ENCODE results near the gene TOMM20. TPM values are rescaled to one million over a fixed set of nuclear protein-coding genes. Genes with fewer than 3 reads are reported as not detected.

TOMM20 gene
- total RNA-seq, 2 experiments from 2014 or later, result 155 to 192 TPM

DNA sequence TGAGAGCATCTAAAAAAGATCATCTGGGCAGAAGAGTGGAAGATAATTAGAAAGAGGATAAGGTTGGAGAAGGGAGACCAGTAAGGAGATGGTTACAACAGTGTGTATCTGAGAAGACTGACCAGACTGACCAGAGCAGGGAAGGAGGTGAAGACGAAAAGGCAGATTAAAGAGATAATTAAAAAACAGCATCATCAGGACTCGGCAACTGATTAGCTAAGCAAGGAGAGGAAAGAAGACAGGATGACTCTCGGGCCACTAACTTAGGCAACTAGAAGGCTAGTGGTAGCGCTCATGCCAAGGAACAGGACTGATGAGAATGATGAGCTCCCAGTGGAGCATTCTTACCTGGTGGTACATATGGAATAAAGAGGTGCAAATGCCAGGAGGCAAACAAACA is 28.5 kb upstream of the TOMM20 start:
- Mint-ChIP-seq H3K9me3 (no peaks in the 10 kb centered on the region), H3K4me3 (no peak overlapping the region), H3K4me1 (ENCODE audit: low read depth) (peaks cover 38% of the 10 kb centered on the region), H3K27me3 (ENCODE audit: low read depth) (no peaks in the 10 kb centered on the region), H3K36me3 (ENCODE audit: low read depth) (peaks cover 40% of the 10 kb centered on the region), H3K27ac (no peak overlapping the region)
- no peak for DNase-seq
- intact Hi-C loops (cut with micrococcal nuclease), result no loop called here
- CTCF ChIA-PET, result interaction anchor here (0.5 to 1.7 kb wide), 4 partner anchors 10 to 259 kb away, joined by 3 to 7 read pairs (median 4); no protein-coding TSS in a partner anchor

DNA sequence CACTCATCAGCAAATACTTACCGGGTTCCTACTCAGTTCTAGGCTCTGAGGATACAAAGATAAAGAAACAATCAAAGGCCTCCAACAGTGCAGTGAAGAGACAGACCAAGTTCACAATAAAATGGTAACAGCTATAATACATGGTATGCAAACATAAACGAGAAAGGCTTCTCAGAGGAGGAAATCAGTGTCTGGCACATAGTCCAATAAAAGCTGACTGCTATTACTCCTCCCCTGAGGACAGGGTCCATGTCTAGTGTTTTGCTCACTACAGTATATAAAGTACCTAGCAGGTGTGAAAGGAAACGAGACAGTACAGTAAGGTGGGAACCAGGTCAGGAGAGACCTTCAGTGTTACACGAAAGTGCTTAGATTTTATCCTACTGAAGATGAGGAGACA is 28.1 kb upstream of the TOMM20 start:
- Mint-ChIP-seq H3K9me3 (no peaks in the 10 kb centered on the region), H3K4me3 (no peak overlapping the region), H3K27ac (no peak overlapping the region), H3K4me1 (ENCODE audit: low read depth) (peaks cover 33% of the 10 kb centered on the region), H3K27me3 (ENCODE audit: low read depth) (no peaks in the 10 kb centered on the region), H3K36me3 (ENCODE audit: low read depth) (peaks cover 40% of the 10 kb centered on the region)
- DNase-seq, result no peak
- CTCF ChIA-PET, result interaction anchor here (0.6 to 1.7 kb wide), 3 partner anchors 24 to 260 kb away, joined by 3 to 7 read pairs (median 3); no protein-coding TSS in a partner anchor
- intact Hi-C loops (cut with micrococcal nuclease), result no loop called here

DNA sequence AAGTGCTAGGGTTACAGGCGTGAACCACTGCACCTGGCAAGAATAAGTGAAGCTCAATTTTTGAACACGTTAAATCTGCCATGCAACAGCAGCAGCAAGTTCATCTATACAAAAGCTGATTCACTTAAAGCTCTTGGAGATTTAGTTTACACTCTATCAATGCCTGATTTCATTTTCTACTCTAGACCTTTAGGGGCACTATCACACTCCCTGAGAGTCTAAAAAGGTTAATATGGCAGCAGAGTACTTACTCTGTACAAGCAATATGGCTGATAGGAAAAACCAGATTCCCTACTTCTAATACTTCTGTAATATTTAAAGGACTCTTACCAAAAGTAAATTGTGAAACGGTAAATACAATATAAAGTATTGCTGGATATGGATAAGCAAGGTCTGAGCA is 27.6 kb upstream of the TOMM20 start:
- intact Hi-C loops (cut with micrococcal nuclease), result no loop called here
- H3K4me3 Mint-ChIP-seq, result no peak overlapping the region
- CTCF ChIA-PET, result interaction anchor here (0.6 to 1.7 kb wide), 3 partner anchors 25 to 260 kb away, joined by 3 to 7 read pairs (median 3); no protein-coding TSS in a partner anchor
- no peaks in the 10 kb centered on the region for H3K27me3 Mint-ChIP-seq (ENCODE audit: low read depth)
- H3K9me3 Mint-ChIP-seq, result no peaks in the 10 kb centered on the region
- H3K36me3 Mint-ChIP-seq (ENCODE audit: low read depth), result peaks cover 43% of the 10 kb centered on the region
- no peak for DNase-seq
- no peak overlapping the region for H3K27ac Mint-ChIP-seq
- H3K4me1 Mint-ChIP-seq (ENCODE audit: low read depth), result peaks cover 33% of the 10 kb centered on the region

DNA sequence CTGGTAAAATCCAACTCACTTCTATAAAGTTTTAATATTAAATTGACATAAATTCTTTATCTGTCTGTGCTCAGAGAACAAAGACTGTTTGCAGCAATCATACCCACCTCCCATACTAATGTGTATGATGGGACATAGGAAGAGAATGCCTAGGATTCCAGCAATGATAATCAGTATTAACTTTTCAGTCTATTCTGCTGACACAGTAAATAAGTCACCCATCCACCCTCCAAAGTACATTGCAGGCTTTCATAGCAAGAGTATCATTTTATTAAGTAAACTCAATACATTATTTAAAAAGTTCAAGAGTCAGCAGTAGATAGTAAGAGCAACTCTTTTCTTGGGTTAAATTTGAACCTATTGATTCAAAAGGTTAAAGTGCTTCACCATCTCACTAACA is 23.6 kb upstream of the TOMM20 start:
- CTCF ChIA-PET, result interaction anchor here (0.6 to 1.2 kb wide), 4 partner anchors 8 to 89 kb away, joined by 3 to 5 read pairs (median 5); partner anchors contain the start of gene RBM34
- intact Hi-C loops (cut with micrococcal nuclease), result no loop called here
- Mint-ChIP-seq H3K9me3 (no peaks in the 10 kb centered on the region), H3K36me3 (ENCODE audit: low read depth) (peaks cover 43% of the 10 kb centered on the region), H3K27ac (no peak overlapping the region), H3K4me1 (ENCODE audit: low read depth) (peaks cover 34% of the 10 kb centered on the region), H3K4me3 (no peak overlapping the region), H3K27me3 (ENCODE audit: low read depth) (no peaks in the 10 kb centered on the region)
- no peak for DNase-seq

DNA sequence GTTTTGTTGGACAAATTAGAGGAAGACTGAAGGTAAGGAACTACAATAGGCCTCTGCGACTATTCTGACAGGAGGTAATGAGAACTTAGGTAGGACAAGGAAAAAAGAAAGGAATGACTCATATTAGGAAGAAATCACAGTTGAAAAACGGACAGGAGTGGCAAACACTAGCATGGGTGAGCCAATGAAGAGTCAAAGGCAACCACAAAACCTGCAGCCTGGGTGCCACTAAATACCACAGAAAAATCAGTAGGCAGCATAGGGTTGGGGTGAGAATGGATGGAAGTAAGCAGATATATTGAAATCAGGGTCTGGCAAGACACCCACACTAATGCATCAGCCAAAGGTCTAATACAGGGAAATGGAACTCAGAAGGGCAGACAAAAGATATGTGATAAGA is 22.4 kb upstream of the TOMM20 start:
- CTCF ChIA-PET, result no interaction called here
- Mint-ChIP-seq H3K27ac (no peak overlapping the region), H3K4me1 (ENCODE audit: low read depth) (peaks cover 39% of the 10 kb centered on the region), H3K27me3 (ENCODE audit: low read depth) (no peaks in the 10 kb centered on the region), H3K9me3 (no peaks in the 10 kb centered on the region), H3K4me3 (no peak overlapping the region), H3K36me3 (ENCODE audit: low read depth) (peaks cover 45% of the 10 kb centered on the region)
- intact Hi-C loops (cut with micrococcal nuclease), result no loop called here
- no peak for DNase-seq

DNA sequence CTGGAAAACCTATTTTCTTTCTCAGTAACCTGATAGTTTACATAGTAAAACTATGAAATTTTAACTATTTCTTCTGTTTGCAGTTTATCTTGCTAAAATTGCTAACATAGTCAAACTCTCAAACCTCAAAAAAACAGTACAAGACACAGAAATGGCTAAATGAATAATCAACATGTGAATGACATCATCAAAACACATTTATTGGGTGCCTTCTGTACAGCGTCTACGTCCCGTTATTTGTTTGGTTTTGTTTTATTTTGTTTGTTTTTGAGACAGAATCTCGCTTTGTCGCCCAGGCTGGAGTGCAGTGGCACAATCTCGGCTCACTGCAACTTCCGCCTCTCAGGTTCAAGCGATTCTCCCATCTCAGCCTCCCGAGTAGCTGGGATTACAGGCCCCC is 21.2 kb upstream of the TOMM20 start:
- CTCF ChIA-PET, result interaction anchor here (1.2 kb wide), 1 partner anchor 8 kb away, joined by 4 read pairs; no protein-coding TSS in a partner anchor
- Mint-ChIP-seq H3K27me3 (ENCODE audit: low read depth) (no peaks in the 10 kb centered on the region), H3K36me3 (ENCODE audit: low read depth) (peaks cover 49% of the 10 kb centered on the region), H3K4me3 (no peak overlapping the region), H3K27ac (no peak overlapping the region), H3K4me1 (ENCODE audit: low read depth) (peaks cover 38% of the 10 kb centered on the region), H3K9me3 (no peaks in the 10 kb centered on the region)
- intact Hi-C loops (cut with micrococcal nuclease), result no loop called here
- DNase-seq, result no peak

DNA sequence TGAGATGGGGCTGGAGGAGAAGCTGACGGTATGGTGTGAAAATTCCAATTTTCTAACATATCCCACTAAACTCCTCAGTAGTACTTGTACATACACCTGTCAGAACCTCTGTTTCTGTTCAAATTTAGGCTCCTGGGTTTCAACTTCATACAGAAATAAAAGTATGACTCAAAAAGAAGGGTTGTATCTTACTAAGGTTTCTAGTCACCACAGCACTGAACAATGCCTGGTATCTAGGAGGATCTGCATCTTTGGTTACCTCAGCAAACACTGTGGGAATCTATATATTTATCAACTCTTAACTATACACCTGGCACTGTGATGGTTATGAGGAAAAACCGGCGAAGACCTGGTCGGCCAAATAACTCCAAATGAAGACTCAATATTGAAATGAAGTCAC is 18.6 kb upstream of the TOMM20 start:
- intact Hi-C loops (cut with micrococcal nuclease), result no loop called here
- no peak for DNase-seq
- Mint-ChIP-seq H3K4me3 (no peak overlapping the region), H3K36me3 (ENCODE audit: low read depth) (peaks cover 43% of the 10 kb centered on the region), H3K9me3 (no peaks in the 10 kb centered on the region), H3K27ac (no peak overlapping the region), H3K27me3 (ENCODE audit: low read depth) (no peaks in the 10 kb centered on the region), H3K4me1 (ENCODE audit: low read depth) (peaks cover 26% of the 10 kb centered on the region)
- CTCF ChIA-PET, result interaction anchor here (1.3 kb wide), 1 partner anchor 269 kb away, joined by 3 read pairs; no protein-coding TSS in a partner anchor

DNA sequence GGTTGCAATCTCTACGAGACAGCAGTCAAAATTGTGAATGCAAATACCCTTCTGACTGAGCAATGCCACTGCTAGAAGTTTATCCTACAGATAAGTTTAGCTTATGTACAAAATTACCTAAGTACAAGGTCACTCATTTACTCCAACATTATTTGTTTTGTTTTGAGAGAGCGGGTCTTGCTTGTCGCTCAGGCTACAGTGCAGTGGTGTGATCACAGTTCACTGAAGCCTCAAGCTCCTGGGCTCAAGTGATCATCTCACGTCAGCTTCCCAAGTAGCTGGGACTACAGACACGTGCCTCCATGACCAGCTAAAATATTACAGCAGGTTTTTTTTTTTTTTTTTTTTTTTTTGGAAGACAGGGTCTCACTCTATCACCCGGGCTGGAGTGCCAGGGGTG is 17.0 kb upstream of the TOMM20 start:
- Mint-ChIP-seq H3K4me1 (ENCODE audit: low read depth) (peaks cover 17% of the 10 kb centered on the region), H3K27ac (no peak overlapping the region), H3K27me3 (ENCODE audit: low read depth) (no peaks in the 10 kb centered on the region), H3K4me3 (no peak overlapping the region), H3K9me3 (no peaks in the 10 kb centered on the region), H3K36me3 (ENCODE audit: low read depth) (peaks cover 42% of the 10 kb centered on the region)
- CTCF ChIA-PET, result interaction anchor here (0.7 kb wide), 1 partner anchor 97 kb away, joined by 5 read pairs; no protein-coding TSS in a partner anchor
- intact Hi-C loops (cut with micrococcal nuclease), result no loop called here
- no peak for DNase-seq

DNA sequence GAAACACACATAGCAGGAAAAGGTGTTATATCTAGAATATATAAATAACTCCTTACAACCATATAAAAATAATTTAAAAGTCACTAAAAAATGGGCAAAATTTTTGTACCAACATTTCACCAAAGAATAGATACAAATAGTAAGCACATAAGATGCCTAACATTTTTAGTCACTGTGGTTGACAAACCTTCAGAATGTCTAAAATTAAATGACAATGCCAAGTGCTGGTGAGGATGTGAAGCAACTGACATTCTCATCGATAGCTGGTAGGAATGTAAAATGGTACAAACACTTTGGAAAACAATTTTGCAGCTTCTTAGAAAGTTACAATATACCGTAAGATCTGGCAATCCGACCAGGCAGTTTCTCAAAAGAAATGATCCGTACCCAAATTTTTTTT is 14.4 kb upstream of the TOMM20 start:
- Mint-ChIP-seq H3K27me3 (ENCODE audit: low read depth) (no peaks in the 10 kb centered on the region), H3K27ac (no peak overlapping the region), H3K36me3 (ENCODE audit: low read depth) (peaks cover 46% of the 10 kb centered on the region), H3K4me1 (ENCODE audit: low read depth) (peaks cover 25% of the 10 kb centered on the region), H3K4me3 (no peak overlapping the region), H3K9me3 (no peaks in the 10 kb centered on the region)
- intact Hi-C loops (cut with micrococcal nuclease), result no loop called here
- CTCF ChIA-PET, result no interaction called here
- DNase-seq, result no peak

DNA sequence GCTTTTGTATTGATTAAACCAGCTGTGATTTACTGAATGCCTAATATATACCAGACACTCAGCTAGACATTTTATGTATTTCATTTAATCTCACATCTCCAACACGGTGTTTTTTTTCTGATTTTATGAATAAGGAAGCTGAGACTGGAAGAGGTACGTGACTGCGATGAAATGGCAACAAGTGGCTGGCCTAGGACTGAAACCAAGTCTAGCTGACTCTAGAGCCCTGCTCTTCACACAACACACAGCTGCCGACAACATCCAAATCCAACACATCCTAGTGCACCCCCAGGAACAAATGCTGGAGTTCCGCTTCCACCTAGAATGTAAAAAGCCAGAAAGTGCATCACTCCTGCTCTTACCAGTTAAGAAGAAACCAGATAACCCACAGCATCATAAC is 10.7 kb upstream of the TOMM20 start:
- CTCF ChIA-PET, result interaction anchor here (0.7 to 1.4 kb wide), 4 partner anchors 13 to 277 kb away, joined by 3 to 5 read pairs (median 4); no protein-coding TSS in a partner anchor
- H3K9me3 Mint-ChIP-seq, result no peaks in the 10 kb centered on the region
- intact Hi-C loops (cut with micrococcal nuclease), result no loop called here
- peaks cover 16% of the 10 kb centered on the region for H3K4me1 Mint-ChIP-seq (ENCODE audit: low read depth)
- H3K27me3 Mint-ChIP-seq (ENCODE audit: low read depth), result no peaks in the 10 kb centered on the region
- no peak overlapping the region for H3K4me3 Mint-ChIP-seq
- DNase-seq, result no peak
- H3K27ac Mint-ChIP-seq, result peak overlapping the region; percentile 59
- peaks cover 58% of the 10 kb centered on the region for H3K36me3 Mint-ChIP-seq (ENCODE audit: low read depth)

DNA sequence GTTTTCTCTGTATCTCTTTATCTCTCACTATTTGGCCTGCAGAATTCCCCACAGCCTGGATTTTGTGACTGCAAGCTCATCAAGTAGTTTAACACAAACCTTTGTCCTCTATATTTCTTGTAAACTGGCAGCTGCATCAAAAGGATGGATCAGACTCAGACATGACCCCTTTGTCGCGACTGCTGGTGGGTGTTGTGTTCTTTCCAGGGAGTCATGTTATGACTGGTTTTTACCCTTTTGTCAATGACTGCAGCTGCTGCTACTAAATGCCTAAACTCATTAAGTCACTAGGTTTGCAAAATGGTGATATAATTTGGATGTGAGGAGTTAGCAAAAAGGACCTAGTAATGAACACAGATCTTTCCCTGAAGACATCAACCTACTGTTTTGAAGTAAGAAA is 10.2 kb upstream of the TOMM20 start:
- Mint-ChIP-seq H3K27ac (peak overlapping the region; percentile 48), H3K4me3 (no peak overlapping the region), H3K36me3 (ENCODE audit: low read depth) (peaks cover 54% of the 10 kb centered on the region), H3K4me1 (ENCODE audit: low read depth) (peaks cover 16% of the 10 kb centered on the region), H3K27me3 (ENCODE audit: low read depth) (no peaks in the 10 kb centered on the region), H3K9me3 (no peaks in the 10 kb centered on the region)
- intact Hi-C loops (cut with micrococcal nuclease), result no loop called here
- DNase-seq, result peak; percentile 44
- CTCF ChIA-PET, result interaction anchor here (0.7 to 1.4 kb wide), 4 partner anchors 12 to 278 kb away, joined by 3 to 5 read pairs (median 4); no protein-coding TSS in a partner anchor

DNA sequence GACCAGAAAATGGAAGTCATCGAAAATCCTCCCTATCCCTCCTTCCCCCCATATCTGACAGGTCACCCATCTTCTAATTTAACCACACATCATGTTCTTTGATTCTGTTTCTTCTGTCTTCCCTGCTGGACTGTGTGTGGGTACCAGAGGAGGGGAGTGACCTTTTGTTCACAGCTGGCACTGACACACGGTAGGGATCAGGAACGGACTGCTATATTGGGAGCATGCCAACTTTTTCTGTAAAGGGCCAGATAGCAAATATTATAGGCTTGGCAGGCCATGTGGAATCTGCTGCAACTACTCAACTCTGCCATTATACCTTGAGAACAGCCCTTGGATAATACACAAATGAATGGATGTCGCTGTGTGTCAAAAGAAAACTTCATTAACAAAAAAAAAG is 7.5 kb upstream of the TOMM20 start:
- H3K27me3 Mint-ChIP-seq (ENCODE audit: low read depth), result no peaks in the 10 kb centered on the region
- intact Hi-C loops (cut with micrococcal nuclease), result no loop called here
- H3K9me3 Mint-ChIP-seq, result no peaks in the 10 kb centered on the region
- CTCF ChIA-PET, result no interaction called here
- peaks cover 18% of the 10 kb centered on the region for H3K4me1 Mint-ChIP-seq (ENCODE audit: low read depth)
- H3K36me3 Mint-ChIP-seq (ENCODE audit: low read depth), result peaks cover 44% of the 10 kb centered on the region
- H3K4me3 Mint-ChIP-seq, result no peak overlapping the region
- no peak overlapping the region for H3K27ac Mint-ChIP-seq
- DNase-seq, result no peak

DNA sequence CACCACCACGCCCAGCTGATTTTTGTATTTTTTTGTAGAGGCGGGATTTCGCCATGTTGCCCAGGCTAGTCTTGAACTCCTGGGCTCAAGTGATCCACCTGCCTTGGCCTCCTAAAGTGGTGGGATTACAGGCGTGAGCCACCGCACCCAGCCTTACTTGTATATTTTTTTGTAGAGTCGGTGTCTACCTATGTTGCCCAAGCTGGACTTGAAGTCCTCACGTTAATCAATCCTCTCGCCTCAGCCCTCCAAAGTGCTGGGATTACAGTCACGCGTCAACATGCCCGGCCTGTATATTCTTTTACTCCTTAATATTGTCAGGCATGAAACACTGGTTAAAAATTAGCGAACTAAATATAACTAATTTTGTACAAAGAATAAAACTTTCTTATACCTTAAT is 5.5 kb upstream of the TOMM20 start:
- H3K4me1 Mint-ChIP-seq (ENCODE audit: low read depth), result peaks cover 14% of the 10 kb centered on the region
- no peaks in the 10 kb centered on the region for H3K9me3 Mint-ChIP-seq
- no peak overlapping the region for H3K4me3 Mint-ChIP-seq
- H3K27me3 Mint-ChIP-seq (ENCODE audit: low read depth), result no peaks in the 10 kb centered on the region
- DNase-seq, result no peak
- intact Hi-C loops (cut with micrococcal nuclease), result no loop called here
- peaks cover 38% of the 10 kb centered on the region for H3K36me3 Mint-ChIP-seq (ENCODE audit: low read depth)
- CTCF ChIA-PET, result no interaction called here
- no peak overlapping the region for H3K27ac Mint-ChIP-seq
